Measurements from ENCODE around the gene C16orf96. TPM values are rescaled to one million over a fixed set of nuclear protein-coding genes. Genes with fewer than 3 reads are reported as not detected.

C16orf96 gene
- polyA plus RNA-seq, 1 experiment, result not detected

- ChIA-PET POLR2A (interaction anchor here (0.5 to 1.4 kb wide), 2 partner anchors 9 to 13 kb away, joined by 4 read pairs; no protein-coding TSS in a partner anchor), CTCF (no interaction called here)
- no peak overlapping the region for H3K4me3 ChIP-seq (ENCODE audit: low read depth, low read length)
- no peak overlapping the region for H3K27ac ChIP-seq (ENCODE audit: low read depth, low read length)
- DNase-seq (ENCODE audit: low read depth, low spot score), result no peak
- H3K9me3 ChIP-seq (ENCODE audit: control insufficient read depth, insufficient read depth, low read length), result no peaks in the 10 kb centered on the region; the same call in 1 of the 2 replicates
- H3K27me3 ChIP-seq (ENCODE audit: control insufficient read depth, insufficient read depth, low read length), result no peaks in the 10 kb centered on the region
- no peak for TF ChIP-seq CTCF (IDR thresholded peaks at IDR 0.05; ENCODE audit: low read depth, low read length)
Observed at GRCh38 chr16:4513086-4513860, 42.9 kb upstream of the C16orf96 start.

- ChIA-PET POLR2A (interaction anchor here (0.5 to 1.4 kb wide), 2 partner anchors 10 to 13 kb away, joined by 4 read pairs; no protein-coding TSS in a partner anchor), CTCF (interaction anchor here (1.8 to 6.0 kb wide), 2 partner anchors 6 to 35 kb away, joined by 10 to 45 read pairs; no protein-coding TSS in a partner anchor)
- no peaks in the 10 kb centered on the region; the same call in 1 of the 2 replicates for H3K9me3 ChIP-seq (ENCODE audit: control insufficient read depth, insufficient read depth, low read length)
- H3K27ac ChIP-seq (ENCODE audit: low read depth, low read length), result no peak overlapping the region
- no peak for TF ChIP-seq CTCF (IDR thresholded peaks at IDR 0.05; ENCODE audit: low read depth, low read length)
- no peak for DNase-seq (ENCODE audit: low read depth, low spot score)
- H3K4me3 ChIP-seq (ENCODE audit: low read depth, low read length), result no peak overlapping the region
- H3K27me3 ChIP-seq (ENCODE audit: control insufficient read depth, insufficient read depth, low read length), result no peaks in the 10 kb centered on the region
Observed at GRCh38 chr16:4513881-4514280, 42.3 kb upstream of the C16orf96 start.

- no peak for DNase-seq (ENCODE audit: low read depth, low spot score)
- no peaks in the 10 kb centered on the region; the same call in 1 of the 2 replicates for H3K9me3 ChIP-seq (ENCODE audit: control insufficient read depth, insufficient read depth, low read length)
- no peak overlapping the region for H3K4me3 ChIP-seq (ENCODE audit: low read depth, low read length)
- no peaks in the 10 kb centered on the region for H3K27me3 ChIP-seq (ENCODE audit: control insufficient read depth, insufficient read depth, low read length)
- ChIA-PET CTCF (interaction anchor here (0.6 to 6.0 kb wide), 4 partner anchors 7 to 85 kb away, joined by 3 to 45 read pairs (median 6); no protein-coding TSS in a partner anchor), POLR2A (interaction anchor here (1.4 kb wide), 1 partner anchor 14 kb away, joined by 4 read pairs; no protein-coding TSS in a partner anchor)
- no peak overlapping the region for H3K27ac ChIP-seq (ENCODE audit: low read depth, low read length)
- TF ChIP-seq CTCF (IDR thresholded peaks at IDR 0.05; ENCODE audit: low read depth, low read length), result no peak
Observed at GRCh38 chr16:4514606-4515005, 41.5 kb upstream of the C16orf96 start.

- CTCF ChIA-PET, result interaction anchor here (0.5 to 6.0 kb wide), 7 partner anchors 8 to 178 kb away, joined by 3 to 45 read pairs (median 7); no protein-coding TSS in a partner anchor
- Histone ChIP-seq H3K4me3 (ENCODE audit: low read depth, low read length) (no peak overlapping the region), H3K27me3 (ENCODE audit: control insufficient read depth, insufficient read depth, low read length) (no peaks in the 10 kb centered on the region), H3K9me3 (ENCODE audit: control insufficient read depth, insufficient read depth, low read length) (no peaks in the 10 kb centered on the region; the same call in 1 of the 2 replicates), H3K27ac (ENCODE audit: low read depth, low read length) (no peak overlapping the region)
- TF ChIP-seq CTCF (IDR thresholded peaks at IDR 0.05; ENCODE audit: low read depth, low read length), result no peak
- DNase-seq (ENCODE audit: low read depth, low spot score), result no peak
- POLR2A ChIA-PET, result no interaction called here
Observed at GRCh38 chr16:4515611-4516233, 40.4 kb upstream of the C16orf96 start.

Data from AG04450 (cell line).